Globus pallidus (tissue), 1 donor: ENCODE results near the gene USP38.
"Not testable (repeated sequence)": the region's sequence is repeated elsewhere in the genome, so short reads cannot be mapped to it uniquely, and the experiment has no call there.

Experiments
- DNase-seq: peaks from one replicate; pipeline ENCODE4 v3.0.0-alpha.2; 2015; ENCODE audit warnings: low spot score

The USP38 gene

DNA sequence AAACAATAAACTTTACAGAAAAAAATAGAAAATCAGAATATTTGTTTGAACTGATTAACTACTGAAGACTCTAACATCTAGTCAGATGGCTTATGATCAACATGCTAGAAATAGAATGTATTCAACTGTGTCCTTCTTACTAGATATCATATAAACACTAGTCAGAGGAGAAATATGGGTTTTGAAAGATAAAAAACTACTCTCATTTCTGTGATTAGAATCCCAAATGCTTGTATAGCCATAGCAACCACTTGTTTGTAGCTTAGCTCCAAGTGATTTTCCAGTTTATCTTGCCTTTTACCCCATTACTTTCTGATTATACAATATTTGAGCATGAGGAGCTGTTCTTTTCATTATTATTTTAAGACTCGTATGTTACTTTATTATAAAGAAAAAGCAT, 31.2 kb downstream of the USP38 start:
- DNase-seq = no peak

- peak; percentile 15 for DNase-seq
These were observed 39.5 kb downstream of the USP38 start for GRCh38 chr4:143224255-143224654.

- no peak for DNase-seq
These were observed 40.5 kb downstream of the USP38 start for GRCh38 chr4:143225167-143225566.

- no peak for DNase-seq
These were observed 46.0 kb downstream of the USP38 start for GRCh38 chr4:143230683-143231082.

DNA sequence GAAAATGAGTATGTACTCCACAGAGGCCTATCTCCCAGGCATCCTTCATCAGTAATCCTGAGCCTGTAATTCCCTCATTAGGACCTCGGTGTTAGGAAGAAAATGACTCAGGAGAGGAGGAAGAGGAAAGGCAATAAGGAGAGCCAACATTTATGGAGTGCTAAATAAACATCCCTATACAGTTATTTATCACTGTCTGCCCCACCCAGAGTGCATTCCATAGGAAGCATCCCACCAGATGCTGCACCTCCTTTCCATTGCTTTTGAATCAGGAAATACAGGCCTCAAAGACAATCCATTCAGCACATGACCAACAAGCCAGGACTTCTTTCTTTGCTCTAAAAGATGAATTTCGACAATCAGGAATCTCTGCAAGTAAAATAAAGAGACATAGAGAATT, 47.6 kb downstream of the USP38 start:
- DNase-seq = no peak

GRCh38 chr4:143234153-143234552, 49.4 kb downstream of the USP38 start:
- DNase-seq = no peak

DNA sequence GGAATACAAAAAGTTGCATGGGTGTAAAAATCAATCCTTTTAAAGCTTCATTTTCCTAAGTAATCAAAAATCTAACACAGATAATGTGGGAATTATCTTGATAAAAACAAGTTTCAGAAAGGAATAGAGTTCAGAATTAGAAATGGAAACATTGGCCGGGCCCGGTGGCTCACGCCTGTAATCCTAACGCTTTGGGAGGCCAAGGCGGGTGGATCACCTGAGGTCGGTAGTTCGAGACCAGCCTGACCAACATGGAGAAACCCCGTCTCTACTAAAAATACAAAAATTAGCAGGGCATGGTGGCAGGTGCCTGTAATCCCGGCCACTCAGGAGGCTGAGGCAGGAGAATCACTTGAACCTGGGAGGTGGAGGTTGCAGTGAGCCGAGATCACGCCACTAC, 52.5 kb downstream of the USP38 start:
- DNase-seq = not testable (repeated sequence)

- DNase-seq = no peak
These were observed 56.4 kb downstream of the USP38 start for GRCh38 chr4:143240939-143241679.

DNA sequence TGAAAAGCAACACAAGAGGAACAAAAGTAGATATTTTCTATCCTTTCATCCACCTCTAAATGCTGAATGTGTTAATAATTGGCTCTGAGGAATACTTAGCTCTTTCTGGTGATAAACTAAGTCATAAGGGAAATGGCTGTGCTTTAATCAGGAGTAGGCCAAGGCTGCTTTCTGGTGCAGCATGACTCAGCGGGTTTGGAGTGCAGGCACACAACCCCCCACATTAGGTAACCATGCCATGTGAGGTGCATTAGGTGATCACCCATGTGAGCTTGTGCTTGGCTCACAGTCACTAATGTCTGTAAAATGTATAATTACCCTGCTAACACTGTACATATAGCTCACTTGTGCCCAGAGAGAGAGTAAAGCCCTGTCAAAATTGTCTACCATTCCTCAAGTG, 57.2 kb downstream of the USP38 start:
- DNase-seq = no peak

GRCh38 chr4:143243041-143243440, 58.3 kb downstream of the USP38 start:
- DNase-seq = no peak

- DNase-seq = no peak
These were observed 62.3 kb downstream of the USP38 start for GRCh38 chr4:143246977-143247376.

- DNase-seq = no peak
These were observed 63.1 kb downstream of the USP38 start for GRCh38 chr4:143247866-143248265.

GRCh38 chr4:143248827-143249226, 64.1 kb downstream of the USP38 start:
- no peak for DNase-seq

- DNase-seq = no peak
These were observed 65.9 kb downstream of the USP38 start for GRCh38 chr4:143250617-143251016.

DNA sequence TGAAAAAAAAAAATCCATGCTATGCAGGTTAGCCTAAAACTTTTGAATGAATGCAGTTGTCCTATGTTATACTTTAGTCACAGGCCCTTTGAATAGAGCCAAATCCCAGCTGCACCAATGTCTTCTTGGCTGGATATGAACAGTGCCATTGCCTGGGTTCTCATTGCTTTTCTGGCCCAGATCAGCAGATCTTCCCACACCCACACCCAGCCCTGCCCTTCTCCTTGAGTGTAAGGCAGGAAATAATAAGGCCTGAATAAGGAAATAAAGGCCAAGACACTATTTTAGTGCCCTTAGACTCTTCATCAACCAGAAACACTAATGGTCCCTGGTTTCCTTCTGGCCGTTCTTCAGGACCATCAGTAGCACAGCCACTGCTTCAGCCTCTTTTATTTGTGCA, 66.6 kb downstream of the USP38 start:
- no peak for DNase-seq

GRCh38 chr4:143251779-143252178, 67.1 kb downstream of the USP38 start:
- no peak for DNase-seq

GRCh38 chr4:143252478-143252877, 67.8 kb downstream of the USP38 start:
- DNase-seq = no peak

DNA sequence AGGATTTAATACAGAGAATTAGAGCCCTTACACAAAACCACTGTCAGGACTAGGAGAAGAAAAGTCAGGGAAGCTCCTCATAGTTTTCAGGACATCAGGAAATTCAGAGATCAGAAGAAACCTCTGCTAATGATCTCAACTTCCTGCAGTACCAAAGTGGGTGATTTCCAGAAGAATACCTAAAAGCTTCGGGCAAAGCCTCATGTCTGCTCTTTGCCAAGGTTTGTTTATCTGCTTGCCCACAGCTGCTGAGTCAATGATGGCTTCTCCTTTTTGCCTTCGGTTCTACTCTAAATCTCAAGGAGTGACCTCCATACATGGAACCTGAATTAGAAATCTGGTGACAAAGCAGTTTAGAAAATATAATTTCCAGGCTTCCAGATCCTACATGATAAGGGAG, 68.4 kb downstream of the USP38 start:
- no peak for DNase-seq

DNA sequence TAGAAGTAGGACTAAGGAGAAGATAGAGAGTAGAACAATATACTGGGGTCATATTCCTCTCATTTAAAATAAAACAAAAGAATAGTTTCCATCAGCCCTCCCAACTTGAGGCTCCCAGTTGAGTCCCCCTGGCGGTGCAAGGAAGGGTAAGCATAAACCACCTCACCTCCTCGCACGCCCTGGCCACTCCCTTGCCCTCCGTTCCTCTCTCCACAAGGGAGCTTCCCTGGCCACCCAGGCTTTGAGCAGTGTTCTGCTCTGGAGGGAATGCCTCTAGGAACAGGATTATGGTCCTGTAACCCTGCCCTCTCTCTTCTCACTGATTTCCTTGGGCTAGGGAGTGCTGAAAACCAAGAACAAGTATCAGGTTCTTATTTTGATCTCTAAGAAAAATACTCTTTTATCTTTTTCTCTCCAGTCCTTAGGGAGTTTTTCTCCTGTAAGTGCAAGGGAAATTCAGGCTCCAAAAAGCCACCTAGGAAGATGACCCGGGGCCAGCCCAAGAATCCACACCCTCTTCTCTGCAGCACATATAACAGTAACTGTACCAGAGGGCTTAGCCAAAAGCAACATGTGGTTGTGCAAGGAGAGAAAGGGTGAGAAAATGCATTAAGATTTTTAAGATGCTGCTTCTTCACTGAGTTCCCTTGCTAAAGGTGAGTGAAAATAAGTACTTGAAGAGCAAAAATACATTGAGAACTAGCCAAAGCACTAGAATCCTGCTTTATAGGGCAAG, 69.9 kb downstream of the USP38 start:
- DNase-seq = no peak

DNA sequence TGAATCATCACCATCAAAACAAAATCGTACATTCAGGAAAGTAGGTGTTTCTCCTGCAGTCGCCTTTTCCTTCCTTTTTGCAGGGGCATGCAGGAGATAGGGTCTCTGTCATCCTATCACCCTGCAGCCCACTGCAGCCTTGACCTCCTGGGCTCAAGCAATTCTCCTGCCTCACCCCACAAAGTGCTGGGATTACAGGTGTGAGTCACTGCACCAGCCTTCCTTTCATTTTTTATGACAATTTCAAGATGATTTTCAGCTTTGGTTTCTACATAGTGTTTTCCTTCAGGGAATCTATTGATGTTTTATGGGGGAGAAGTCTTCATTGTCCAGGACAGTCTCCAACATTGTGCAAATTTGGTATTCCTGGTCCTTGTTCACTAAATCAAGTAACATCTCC, 71.7 kb downstream of the USP38 start:
- DNase-seq = no peak

- no peak for DNase-seq
These were observed 72.6 kb downstream of the USP38 start for GRCh38 chr4:143257356-143257755.

DNA sequence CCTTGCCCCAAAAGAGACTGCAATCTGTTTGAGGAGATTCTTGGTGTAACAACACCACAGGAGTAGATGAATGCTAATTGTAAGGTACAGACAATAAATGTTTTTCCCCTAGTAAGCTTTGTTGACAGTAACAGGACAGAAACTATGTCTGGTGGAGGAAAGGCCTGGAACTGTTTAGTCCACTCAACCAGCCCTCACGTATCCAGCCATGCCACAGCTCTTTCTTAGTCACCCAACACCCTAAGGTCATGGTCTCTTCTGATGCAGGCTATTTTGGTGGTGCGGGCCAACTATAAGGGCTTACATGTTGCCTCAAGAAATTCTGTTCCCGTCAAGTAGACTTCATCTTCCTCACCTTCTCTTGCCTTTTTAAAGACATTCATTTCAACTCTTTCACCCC, 76.0 kb downstream of the USP38 start:
- DNase-seq = no peak

GRCh38 chr4:143262838-143263237, 78.1 kb downstream of the USP38 start:
- DNase-seq = no peak

DNA sequence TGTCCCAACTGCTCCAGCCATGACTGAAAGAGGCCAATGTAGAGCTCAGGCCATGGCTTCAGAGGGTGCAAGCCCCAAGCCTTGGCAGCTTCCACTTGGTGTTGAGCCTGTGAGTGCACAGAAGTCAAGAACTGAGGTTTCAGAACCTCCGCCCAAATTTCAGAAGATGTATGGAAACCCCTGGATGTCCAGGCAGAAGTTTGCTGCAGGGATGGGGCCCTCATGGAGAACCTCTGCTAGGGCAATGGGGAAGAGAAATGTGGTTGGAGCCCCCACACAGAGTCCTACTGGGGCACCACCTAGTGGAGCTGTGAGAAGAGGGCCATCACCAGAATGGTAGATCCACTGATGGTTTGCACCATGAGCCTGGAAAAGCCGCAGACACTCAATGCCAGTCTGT, 83.0 kb downstream of the USP38 start:
- DNase-seq = not testable (repeated sequence)
